Measurements from ENCODE around the gene ARMC5. TPM values are rescaled to one million over a fixed set of nuclear protein-coding genes. Genes with fewer than 3 reads are reported as not detected.

Gene ARMC5
- polyA plus RNA-seq, 1 of the 3 experiments (the other 2 are of a cell fraction), result 8.9 TPM

- Histone ChIP-seq H4K20me1 (ENCODE audit: insufficient read depth) (peaks cover 23% of the 10 kb centered on the region), H3K9ac (no peak overlapping the region), H3K79me2 (ENCODE audit: insufficient read depth) (peaks cover 45% of the 10 kb centered on the region), H2AFZ (ENCODE audit: low read depth) (no peak overlapping the region), H3K27me3 (ENCODE audit: insufficient read depth) (no peaks in the 10 kb centered on the region), H3K4me3 (ENCODE audit: low read depth in 2 of 2, low read length in 1 of 2) (no peak overlapping the region), H3K27ac (ENCODE audit: low read depth in 2 of 2, low read length in 1 of 2) (peak overlapping the region; percentile 20 to 95; a peak in 3 of 4 replicates), H3K4me1 (ENCODE audit: control insufficient read depth in 1 of 2, insufficient read depth in 2 of 2, low read depth in 1 of 2, low read length in 1 of 2) (peaks cover 30 to 42% of the 10 kb centered on the region in 2 experiments; a peak in 3 of 4 replicates), H3F3A (replicated peaks; ENCODE audit: insufficient read depth) (peaks cover 24% of the 10 kb centered on the region), H3K4me2 (peak overlapping the region; percentile 62), H3K36me3 (replicated peaks in 1 of 2; ENCODE audit: control insufficient read depth in 1 of 2, insufficient read depth in 2 of 2, low read length in 1 of 2) (peaks cover 2 to 6% of the 10 kb centered on the region in 2 experiments), H3K9me3 (no peaks in the 10 kb centered on the region), H3K9me2 (no peaks in the 10 kb centered on the region)
- WGBS (ENCODE audit: low lambda C conversion rate), result 51% methylated on average over 11 of the region's 11 CpGs
- DNase-seq, result peak; percentile 77
- ChIA-PET CTCF (interaction anchor here (0.9 to 2.6 kb wide), 14 partner anchors 8 to 467 kb away, joined by 3 to 33 read pairs (median 4); partner anchors contain the start of genes HSD3B7 and ZNF843), POLR2A (interaction anchor here (0.5 to 2.3 kb wide), 6 partner anchors 7 to 271 kb away, joined by 3 to 11 read pairs (median 4); partner anchors contain the start of genes ARMC5, FUS and ZNF843)
- peak; percentile 56 for TF ChIP-seq RAD21 (IDR thresholded peaks at IDR 0.05; ENCODE audit: low read length)
- peak; percentile 80 for TF ChIP-seq CHD2 (IDR thresholded peaks at IDR 0.05; ENCODE audit: low read length, partially characterized antibody)
- no peak for TF ChIP-seq ZBTB33 (IDR thresholded peaks at IDR 0.05; ENCODE audit: borderline replicate concordance, low read depth)
- TF ChIP-seq YY1 (IDR thresholded peaks at IDR 0.05; ENCODE audit: low read depth), result no peak
- TF ChIP-seq JUND (IDR thresholded peaks at IDR 0.05), result no peak
- TF ChIP-seq SMC3 (IDR thresholded peaks at IDR 0.05; ENCODE audit: low read depth, low read length), result no peak
- TF ChIP-seq EZH2phosphoT487 (IDR thresholded peaks at IDR 0.05; ENCODE audit: borderline replicate concordance, low read depth), result no peak
- TF ChIP-seq SIN3A (IDR thresholded peaks at IDR 0.05; ENCODE audit: borderline replicate concordance, low read depth, low read length), result 0 out of 2 replicates have a peak, but pooled peaks have one; percentile 25
- TF ChIP-seq TEAD4 (IDR thresholded peaks at IDR 0.05; ENCODE audit: borderline replicate concordance, insufficient read depth), result no peak
- TF ChIP-seq RCOR1 (IDR thresholded peaks at IDR 0.05; ENCODE audit: low read length), result 0 out of 2 replicates have a peak, but pooled peaks have one; percentile 29
- no peak for TF ChIP-seq NRF1 (IDR thresholded peaks at IDR 0.05; ENCODE audit: low read depth, low read length)
- TF ChIP-seq NFIC (IDR thresholded peaks at IDR 0.05; ENCODE audit: borderline replicate concordance), result no peak
- peak; percentile 69 for TF ChIP-seq GATA2 (CRISPR knock-in tag; IDR thresholded peaks at IDR 0.05)
- peak; percentile 66; the same call in 1 of the 2 replicates for TF ChIP-seq MAX (IDR thresholded peaks at IDR 0.05; ENCODE audit: low read depth)
- TF ChIP-seq RFX5 (IDR thresholded peaks at IDR 0.05; ENCODE audit: low read length), result no peak
- TF ChIP-seq FOXM1 (IDR thresholded peaks at IDR 0.05; ENCODE audit: low read depth), result no peak
- no peak for TF ChIP-seq ELF1 (IDR thresholded peaks at IDR 0.05)
- TF ChIP-seq MXI1 (IDR thresholded peaks at IDR 0.05; ENCODE audit: low read depth, low read length), result peak; percentile 57; the same call in 1 of the 2 replicates
- no peak for TF ChIP-seq GABPA (IDR thresholded peaks at IDR 0.05; ENCODE audit: low read depth)
- no peak for TF ChIP-seq RXRA (IDR thresholded peaks at IDR 0.05; ENCODE audit: borderline replicate concordance, low read depth)
- peak; percentile 13; the same call in 1 of the 2 replicates for TF ChIP-seq TCF12 (IDR thresholded peaks at IDR 0.05)
- peak; percentile 66 for TF ChIP-seq CTCF (IDR thresholded peaks at IDR 0.05)
- no peak for TF ChIP-seq POLR2AphosphoS5 (IDR thresholded peaks at IDR 0.05; ENCODE audit: low read depth, low read length)
- TF ChIP-seq PBX3 (IDR thresholded peaks at IDR 0.05), result no peak
These were observed 7.5 kb upstream of the ARMC5 start for GRCh38 chr16:31451681-31452351.
